ENCODE data around the gene ABI3BP.

ABI3BP gene

DNA sequence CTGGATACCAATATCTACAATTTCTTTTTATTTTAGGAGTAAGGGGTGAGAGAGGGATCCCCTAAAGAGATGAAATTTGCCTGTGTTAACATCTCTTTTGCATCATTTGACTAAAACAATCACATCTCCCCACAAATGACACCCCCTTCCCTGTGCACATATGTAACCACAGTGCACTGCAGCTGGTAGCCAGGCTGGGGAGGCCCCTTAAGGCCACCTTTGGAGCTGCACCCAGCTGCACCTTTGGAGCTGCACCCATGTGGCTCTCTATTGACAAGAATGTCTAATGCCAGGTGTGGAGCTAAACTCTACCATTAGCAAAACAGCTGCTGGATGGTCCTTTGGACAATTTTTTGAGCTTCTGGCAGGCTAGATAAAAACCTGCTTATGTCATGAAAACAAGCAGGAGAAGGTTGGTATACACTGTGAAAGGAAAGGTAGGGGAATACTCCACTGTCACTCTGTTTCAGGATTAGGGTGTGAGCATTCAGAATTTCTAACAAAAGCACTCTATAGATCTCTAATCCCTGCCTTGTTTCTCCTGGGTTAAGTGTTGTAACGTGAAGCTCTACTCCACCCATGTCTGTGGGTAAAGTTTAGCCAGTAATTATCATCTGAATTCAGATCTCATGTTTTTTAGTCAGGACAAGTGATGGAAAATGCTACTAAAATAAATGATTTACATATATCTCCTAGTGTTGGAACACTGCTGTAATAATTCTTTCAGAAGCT, 231.8 kb downstream of the ABI3BP start:
- Histone ChIP-seq H3K9me3 (ENCODE audit: control insufficient read depth, low read depth, low read length) (no peaks in the 10 kb centered on the region), H3K27ac (ENCODE audit: low read length) (no peak overlapping the region), H3K27me3 (ENCODE audit: control insufficient read depth, insufficient read depth, low read length) (no peaks in the 10 kb centered on the region), H3K9ac (ENCODE audit: low read length) (no peak overlapping the region), H3K36me3 (ENCODE audit: control insufficient read depth, low read depth, low read length) (no peaks in the 10 kb centered on the region), H3K4me3 (ENCODE audit: low read length) (no peak overlapping the region), H3K4me1 (ENCODE audit: control insufficient read depth, low read depth, low read length) (peaks cover 6% of the 10 kb centered on the region)

DNA sequence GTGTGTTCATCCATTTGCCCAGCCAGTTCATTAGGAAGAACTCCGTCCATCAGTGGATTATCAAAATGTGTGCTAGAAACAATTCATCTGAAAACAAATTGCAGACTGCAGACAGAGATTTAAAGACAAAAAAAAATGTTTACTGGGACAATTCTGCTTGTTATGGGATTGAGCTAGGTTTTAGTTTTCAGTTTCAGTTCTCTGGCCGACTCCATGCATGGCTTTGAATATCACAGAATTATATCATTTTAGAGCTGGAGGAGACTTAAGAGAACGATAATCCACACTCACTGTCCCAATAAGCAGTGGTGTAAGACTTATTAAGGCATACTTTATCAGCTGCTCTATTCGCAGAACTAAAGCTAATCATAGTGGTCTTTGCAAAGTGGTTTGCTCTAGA, 232.8 kb downstream of the ABI3BP start:
- Histone ChIP-seq H3K4me3 (ENCODE audit: low read length) (no peak overlapping the region), H3K4me1 (ENCODE audit: control insufficient read depth, low read depth, low read length) (peaks cover 6% of the 10 kb centered on the region), H3K36me3 (ENCODE audit: control insufficient read depth, low read depth, low read length) (no peaks in the 10 kb centered on the region), H3K9ac (ENCODE audit: low read length) (no peak overlapping the region), H3K27me3 (ENCODE audit: control insufficient read depth, insufficient read depth, low read length) (no peaks in the 10 kb centered on the region), H3K27ac (ENCODE audit: low read length) (no peak overlapping the region), H3K9me3 (ENCODE audit: control insufficient read depth, low read depth, low read length) (no peaks in the 10 kb centered on the region)

DNA sequence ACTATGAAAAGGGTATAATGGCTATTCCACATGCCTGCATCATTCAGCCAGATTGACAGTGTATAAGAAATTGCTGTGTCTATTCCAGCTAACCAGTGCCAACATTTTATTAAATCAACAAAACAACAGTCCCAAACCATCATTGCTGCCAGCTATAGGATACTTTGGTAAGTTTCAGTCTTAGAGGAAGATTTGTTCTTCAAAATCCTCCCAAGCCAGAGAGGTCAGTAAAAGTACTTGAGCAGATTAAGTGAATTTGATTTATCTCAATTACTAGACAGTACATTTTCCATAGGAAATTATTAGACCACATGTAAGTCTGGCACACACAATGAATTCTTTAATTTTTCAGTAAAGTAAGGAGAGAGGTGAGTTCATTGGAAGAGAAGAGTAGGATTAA, 233.3 kb downstream of the ABI3BP start:
- no peaks in the 10 kb centered on the region for H3K9me3 ChIP-seq (ENCODE audit: control insufficient read depth, low read depth, low read length)
- no peaks in the 10 kb centered on the region for H3K27me3 ChIP-seq (ENCODE audit: control insufficient read depth, insufficient read depth, low read length)
- no peak overlapping the region for H3K4me3 ChIP-seq (ENCODE audit: low read length)
- no peak overlapping the region for H3K9ac ChIP-seq (ENCODE audit: low read length)
- H3K36me3 ChIP-seq (ENCODE audit: control insufficient read depth, low read depth, low read length) = no peaks in the 10 kb centered on the region
- H3K4me1 ChIP-seq (ENCODE audit: control insufficient read depth, low read depth, low read length) = peaks cover 6% of the 10 kb centered on the region
- H3K27ac ChIP-seq (ENCODE audit: low read length) = no peak overlapping the region

DNA sequence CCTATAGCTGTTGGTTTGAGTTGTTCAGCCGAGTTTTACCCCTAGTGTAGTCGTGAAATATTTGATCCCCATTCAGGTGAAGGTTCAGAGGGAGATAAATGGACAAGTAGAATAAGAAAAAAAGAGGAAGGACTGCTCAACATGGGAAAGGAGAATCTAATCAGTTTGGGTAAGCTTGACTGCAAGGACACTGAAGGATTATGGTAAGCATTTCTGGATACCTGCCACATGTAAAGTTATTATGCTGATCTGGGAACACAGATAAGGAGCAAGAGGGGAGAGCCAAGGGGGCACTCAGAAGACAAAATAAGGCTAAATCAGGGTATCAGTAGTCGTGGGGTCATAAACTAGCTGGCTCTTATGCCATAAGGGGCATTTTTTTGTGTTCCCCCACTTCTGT, 234.1 kb downstream of the ABI3BP start:
- Histone ChIP-seq H3K9ac (ENCODE audit: low read length) (no peak overlapping the region), H3K4me1 (ENCODE audit: control insufficient read depth, low read depth, low read length) (peaks cover 6% of the 10 kb centered on the region), H3K36me3 (ENCODE audit: control insufficient read depth, low read depth, low read length) (no peaks in the 10 kb centered on the region), H3K4me3 (ENCODE audit: low read length) (no peak overlapping the region), H3K27ac (ENCODE audit: low read length) (no peak overlapping the region), H3K9me3 (ENCODE audit: control insufficient read depth, low read depth, low read length) (no peaks in the 10 kb centered on the region), H3K27me3 (ENCODE audit: control insufficient read depth, insufficient read depth, low read length) (no peaks in the 10 kb centered on the region)

DNA sequence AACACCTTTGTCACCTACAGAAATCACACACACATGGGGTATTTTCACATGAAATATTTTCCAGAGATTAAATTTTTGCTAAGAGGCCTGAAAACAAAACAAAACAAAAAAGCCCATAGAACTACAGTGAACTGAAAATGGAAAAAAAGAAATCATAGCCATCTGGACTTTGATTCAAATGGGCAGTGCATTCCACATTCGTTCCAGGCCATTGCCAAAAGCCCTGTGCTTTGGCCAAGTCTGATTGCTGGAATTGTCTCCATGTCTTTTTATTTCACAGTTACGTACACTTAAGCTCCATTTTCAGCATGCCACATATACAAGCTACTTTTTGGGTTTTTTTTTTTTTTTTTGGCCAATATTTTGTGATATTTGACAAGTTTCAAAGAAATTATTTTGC, 236.8 kb downstream of the ABI3BP start:
- no peak overlapping the region for H3K27ac ChIP-seq (ENCODE audit: low read length)
- H3K9ac ChIP-seq (ENCODE audit: low read length) = no peak overlapping the region
- H3K4me3 ChIP-seq (ENCODE audit: low read length) = no peak overlapping the region

DNA sequence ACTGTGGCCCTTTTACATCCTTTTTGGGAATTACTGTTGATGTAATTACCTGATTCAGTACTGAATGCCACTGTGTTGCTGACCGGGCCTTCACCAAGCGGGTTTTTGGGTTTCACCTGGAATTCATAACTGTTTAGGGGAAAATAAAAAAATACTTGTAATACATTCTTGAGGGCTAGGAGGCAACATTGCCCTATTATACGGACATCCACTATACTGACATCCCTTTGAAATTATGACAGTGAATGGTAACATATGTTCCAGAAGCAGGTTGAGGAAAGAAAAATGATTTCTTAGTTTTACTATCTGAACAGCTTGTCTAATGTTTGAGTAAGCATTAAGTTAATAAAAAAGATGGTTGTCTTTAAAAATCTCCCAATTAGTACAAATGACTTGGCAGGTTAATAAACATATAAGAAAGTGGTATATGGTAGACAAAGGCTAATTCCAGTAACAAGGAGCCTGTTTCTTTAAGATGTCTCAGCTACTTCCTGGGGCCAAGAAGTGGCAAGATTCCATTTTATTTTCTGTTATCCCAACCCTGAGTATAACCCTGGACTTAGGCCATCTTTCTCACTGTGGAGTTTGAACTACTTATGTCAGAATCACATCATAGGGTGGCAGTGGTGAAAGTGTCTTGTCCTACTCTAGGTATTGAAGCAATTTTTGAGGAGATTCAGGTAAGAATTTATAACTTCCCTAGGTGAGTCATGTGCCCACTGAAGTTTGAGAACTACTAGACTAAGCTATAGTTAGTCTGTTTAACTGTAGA, 238.5 kb downstream of the ABI3BP start:
- peaks cover 12% of the 10 kb centered on the region for H3K36me3 ChIP-seq (ENCODE audit: control insufficient read depth, low read depth, low read length)
- H3K27me3 ChIP-seq (ENCODE audit: control insufficient read depth, insufficient read depth, low read length) = no peaks in the 10 kb centered on the region
- H3K9me3 ChIP-seq (ENCODE audit: control insufficient read depth, low read depth, low read length) = no peaks in the 10 kb centered on the region
- no peak overlapping the region for H3K4me3 ChIP-seq (ENCODE audit: low read length)
- no peak overlapping the region for H3K27ac ChIP-seq (ENCODE audit: low read length)
- H3K4me1 ChIP-seq (ENCODE audit: control insufficient read depth, low read depth, low read length) = peaks cover 16% of the 10 kb centered on the region
- no peak overlapping the region for H3K9ac ChIP-seq (ENCODE audit: low read length)

More for the DNA sequence above, 236.8 kb downstream of the ABI3BP start:
- H3K4me1 ChIP-seq (ENCODE audit: control insufficient read depth, low read depth, low read length) = peaks cover 17% of the 10 kb centered on the region
- H3K36me3 ChIP-seq (ENCODE audit: control insufficient read depth, low read depth, low read length) = no peaks in the 10 kb centered on the region
- H3K9me3 ChIP-seq (ENCODE audit: control insufficient read depth, low read depth, low read length) = no peaks in the 10 kb centered on the region
- no peaks in the 10 kb centered on the region for H3K27me3 ChIP-seq (ENCODE audit: control insufficient read depth, insufficient read depth, low read length)

DNA sequence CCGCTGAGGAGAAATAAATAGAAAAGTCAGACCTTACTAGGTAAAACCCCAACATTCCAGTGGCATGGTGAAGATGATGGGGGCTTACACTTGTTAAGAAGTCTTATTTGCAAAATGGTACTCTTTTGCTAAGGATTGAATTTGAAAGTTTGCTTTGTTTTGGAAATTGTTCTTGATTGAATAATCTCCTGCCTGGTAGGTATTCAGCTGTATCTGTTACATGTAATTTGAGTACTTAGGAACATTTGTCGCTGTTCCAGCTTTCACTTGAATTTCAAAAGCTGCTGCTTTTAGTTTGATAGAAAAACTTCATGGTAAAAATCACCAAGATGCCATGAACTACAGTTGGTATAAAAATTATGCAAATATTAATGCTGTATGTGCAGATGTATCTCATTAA, 239.4 kb downstream of the ABI3BP start:
- no peak overlapping the region for H3K27ac ChIP-seq (ENCODE audit: low read length)
- H3K36me3 ChIP-seq (ENCODE audit: control insufficient read depth, low read depth, low read length) = peaks cover 21% of the 10 kb centered on the region
- H3K9ac ChIP-seq (ENCODE audit: low read length) = no peak overlapping the region
- peak overlapping the region; percentile 16 for H3K4me3 ChIP-seq (ENCODE audit: low read length)
- peaks cover 16% of the 10 kb centered on the region for H3K4me1 ChIP-seq (ENCODE audit: control insufficient read depth, low read depth, low read length)
- no peaks in the 10 kb centered on the region for H3K9me3 ChIP-seq (ENCODE audit: control insufficient read depth, low read depth, low read length)
- H3K27me3 ChIP-seq (ENCODE audit: control insufficient read depth, insufficient read depth, low read length) = no peaks in the 10 kb centered on the region

DNA sequence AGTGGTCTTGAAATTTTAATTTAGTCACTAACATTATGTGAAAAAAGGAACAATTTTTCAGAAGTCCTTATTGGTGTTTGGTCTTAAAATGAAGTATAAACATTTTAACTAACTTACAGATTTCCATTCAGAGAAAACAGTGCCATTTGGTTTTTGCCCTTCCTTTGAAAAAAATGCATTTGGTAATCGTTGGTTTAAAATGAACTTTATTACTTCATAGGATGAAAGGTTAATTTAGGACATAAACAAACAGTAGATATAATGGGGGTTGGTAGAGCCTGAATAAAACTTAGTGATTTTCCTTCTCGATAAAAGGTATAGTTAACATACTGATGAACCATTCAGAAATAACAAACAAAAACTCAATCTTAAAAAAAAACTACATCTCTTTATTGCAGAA, 244.3 kb downstream of the ABI3BP start:
- Histone ChIP-seq H3K4me1 (ENCODE audit: control insufficient read depth, low read depth, low read length) (peaks cover 13% of the 10 kb centered on the region), H3K27ac (ENCODE audit: low read length) (no peak overlapping the region), H3K27me3 (ENCODE audit: control insufficient read depth, insufficient read depth, low read length) (no peaks in the 10 kb centered on the region), H3K4me3 (ENCODE audit: low read length) (no peak overlapping the region), H3K9ac (ENCODE audit: low read length) (no peak overlapping the region), H3K36me3 (ENCODE audit: control insufficient read depth, low read depth, low read length) (peaks cover 68% of the 10 kb centered on the region), H3K9me3 (ENCODE audit: control insufficient read depth, low read depth, low read length) (no peaks in the 10 kb centered on the region)

DNA sequence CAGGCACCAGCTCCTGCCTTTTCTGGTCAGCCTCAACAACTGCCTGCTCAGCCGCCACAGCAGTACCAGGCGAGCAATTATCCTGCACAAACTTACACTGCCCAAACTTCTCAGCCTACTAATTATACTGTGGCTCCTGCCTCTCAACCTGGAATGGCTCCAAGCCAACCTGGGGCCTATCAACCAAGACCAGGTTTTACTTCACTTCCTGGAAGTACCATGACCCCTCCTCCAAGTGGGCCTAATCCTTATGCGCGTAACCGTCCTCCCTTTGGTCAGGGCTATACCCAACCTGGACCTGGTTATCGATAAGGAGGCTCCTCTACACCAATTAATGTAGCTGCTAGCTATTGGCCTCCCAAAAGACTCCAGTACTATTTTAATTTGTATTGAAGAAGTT, 245.0 kb downstream of the ABI3BP start:
- Histone ChIP-seq H3K36me3 (ENCODE audit: control insufficient read depth, low read depth, low read length) (peaks cover 68% of the 10 kb centered on the region), H3K27ac (ENCODE audit: low read length) (no peak overlapping the region), H3K27me3 (ENCODE audit: control insufficient read depth, insufficient read depth, low read length) (no peaks in the 10 kb centered on the region), H3K4me1 (ENCODE audit: control insufficient read depth, low read depth, low read length) (peaks cover 6% of the 10 kb centered on the region), H3K9ac (ENCODE audit: low read length) (no peak overlapping the region), H3K9me3 (ENCODE audit: control insufficient read depth, low read depth, low read length) (no peaks in the 10 kb centered on the region), H3K4me3 (ENCODE audit: low read length) (no peak overlapping the region)

GRCh38 chr3:100746092-100746491, 247.1 kb downstream of the ABI3BP start:
- no peaks in the 10 kb centered on the region for H3K27me3 ChIP-seq (ENCODE audit: control insufficient read depth, insufficient read depth, low read length)
- no peak overlapping the region for H3K4me3 ChIP-seq (ENCODE audit: low read length)
- no peaks in the 10 kb centered on the region for H3K9me3 ChIP-seq (ENCODE audit: control insufficient read depth, low read depth, low read length)
- no peak overlapping the region for H3K9ac ChIP-seq (ENCODE audit: low read length)
- no peak overlapping the region for H3K27ac ChIP-seq (ENCODE audit: low read length)
- no peaks in the 10 kb centered on the region for H3K4me1 ChIP-seq (ENCODE audit: control insufficient read depth, low read depth, low read length)
- peaks cover 86% of the 10 kb centered on the region for H3K36me3 ChIP-seq (ENCODE audit: control insufficient read depth, low read depth, low read length)

DNA sequence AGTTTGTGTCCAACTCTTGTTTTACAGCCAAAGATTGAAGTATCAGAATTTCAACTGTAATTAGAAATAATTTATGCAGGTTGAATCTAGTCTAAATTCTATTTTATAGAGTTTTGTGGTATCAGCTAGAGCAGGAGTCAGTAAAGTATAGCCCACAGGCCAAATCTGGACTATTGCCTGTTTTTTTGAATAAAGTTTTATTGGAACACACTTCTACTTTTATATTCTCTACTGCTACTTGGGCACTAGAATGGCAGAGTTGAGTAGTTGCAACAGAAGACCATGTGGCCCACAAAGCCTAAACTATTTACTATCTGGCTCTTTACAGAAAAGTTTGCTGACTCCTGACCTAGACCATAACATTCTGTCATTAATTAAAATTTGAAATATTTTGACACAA, 247.6 kb downstream of the ABI3BP start:
- no peaks in the 10 kb centered on the region for H3K27me3 ChIP-seq (ENCODE audit: control insufficient read depth, insufficient read depth, low read length)
- H3K36me3 ChIP-seq (ENCODE audit: control insufficient read depth, low read depth, low read length) = peaks cover 85% of the 10 kb centered on the region
- no peaks in the 10 kb centered on the region for H3K9me3 ChIP-seq (ENCODE audit: control insufficient read depth, low read depth, low read length)
- no peak overlapping the region for H3K9ac ChIP-seq (ENCODE audit: low read length)
- H3K27ac ChIP-seq (ENCODE audit: low read length) = no peak overlapping the region
- H3K4me3 ChIP-seq (ENCODE audit: low read length) = no peak overlapping the region
- H3K4me1 ChIP-seq (ENCODE audit: control insufficient read depth, low read depth, low read length) = no peaks in the 10 kb centered on the region

- no peaks in the 10 kb centered on the region for H3K9me3 ChIP-seq (ENCODE audit: control insufficient read depth, low read depth, low read length)
- no peak overlapping the region for H3K27ac ChIP-seq (ENCODE audit: low read length)
- peaks cover 84% of the 10 kb centered on the region for H3K36me3 ChIP-seq (ENCODE audit: control insufficient read depth, low read depth, low read length)
- no peak overlapping the region for H3K4me3 ChIP-seq (ENCODE audit: low read length)
- H3K27me3 ChIP-seq (ENCODE audit: control insufficient read depth, insufficient read depth, low read length) = no peaks in the 10 kb centered on the region
- H3K9ac ChIP-seq (ENCODE audit: low read length) = no peak overlapping the region
- no peaks in the 10 kb centered on the region for H3K4me1 ChIP-seq (ENCODE audit: control insufficient read depth, low read depth, low read length)
These were observed 248.6 kb downstream of the ABI3BP start for GRCh38 chr3:100744671-100745070.
